Astrocyte of the spinal cord (primary cell): ENCODE measurements around the gene POC1A.

Experiments used
- DNase-seq: peaks from one replicate; pipeline ENCODE4 v3.0.0; 2011; ENCODE audit warnings: low read depth, low spot score
- H3K4me3 ChIP-seq: 2 replicates; pipeline ENCODE4 v1.5.1; 2011; ENCODE audit warnings: low read depth, mild to moderate bottlenecking, low read length, moderate library complexity
- in situ Hi-C: cut with HindIII; loops from 2 replicates; pipeline ENCODE4 v1.10.0; 2017; ENCODE audit warnings: low sequenced_read_pairs
- TF ChIP-seq, protein P1 (sequence below): IDR thresholded peaks from 2 replicates; pipeline ENCODE4 v1.5.1; 2012; ENCODE audit warnings: low read depth, mild to moderate bottlenecking, low read length, inconsistent platforms

POC1A gene

DNA sequence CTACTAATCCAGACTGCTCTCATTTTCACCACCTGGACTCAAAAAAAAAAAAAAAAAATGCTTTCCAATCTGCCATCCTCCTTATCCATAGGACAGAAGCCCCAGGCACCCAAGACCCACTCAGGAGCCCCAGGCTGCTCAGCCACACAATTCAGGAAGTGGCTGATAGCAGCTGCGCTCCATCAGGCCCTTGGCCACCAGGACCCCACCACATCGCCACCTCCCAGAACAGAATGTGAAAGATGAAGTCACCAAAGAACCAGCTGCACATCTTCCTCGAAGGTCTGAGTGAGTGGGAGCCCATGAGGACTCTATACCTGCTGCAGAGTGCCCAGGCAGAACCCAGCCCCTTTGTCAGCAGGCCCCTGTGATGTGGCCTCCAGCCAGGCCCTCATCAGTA lies 19.5 kb downstream of the POC1A start:
- DNase-seq = no peak
- in situ Hi-C loops = no loop called here
- TF ChIP-seq, protein P1, sequence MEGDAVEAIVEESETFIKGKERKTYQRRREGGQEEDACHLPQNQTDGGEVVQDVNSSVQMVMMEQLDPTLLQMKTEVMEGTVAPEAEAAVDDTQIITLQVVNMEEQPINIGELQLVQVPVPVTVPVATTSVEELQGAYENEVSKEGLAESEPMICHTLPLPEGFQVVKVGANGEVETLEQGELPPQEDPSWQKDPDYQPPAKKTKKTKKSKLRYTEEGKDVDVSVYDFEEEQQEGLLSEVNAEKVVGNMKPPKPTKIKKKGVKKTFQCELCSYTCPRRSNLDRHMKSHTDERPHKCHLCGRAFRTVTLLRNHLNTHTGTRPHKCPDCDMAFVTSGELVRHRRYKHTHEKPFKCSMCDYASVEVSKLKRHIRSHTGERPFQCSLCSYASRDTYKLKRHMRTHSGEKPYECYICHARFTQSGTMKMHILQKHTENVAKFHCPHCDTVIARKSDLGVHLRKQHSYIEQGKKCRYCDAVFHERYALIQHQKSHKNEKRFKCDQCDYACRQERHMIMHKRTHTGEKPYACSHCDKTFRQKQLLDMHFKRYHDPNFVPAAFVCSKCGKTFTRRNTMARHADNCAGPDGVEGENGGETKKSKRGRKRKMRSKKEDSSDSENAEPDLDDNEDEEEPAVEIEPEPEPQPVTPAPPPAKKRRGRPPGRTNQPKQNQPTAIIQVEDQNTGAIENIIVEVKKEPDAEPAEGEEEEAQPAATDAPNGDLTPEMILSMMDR = no peak
- no peak overlapping the region for H3K4me3 ChIP-seq

DNA sequence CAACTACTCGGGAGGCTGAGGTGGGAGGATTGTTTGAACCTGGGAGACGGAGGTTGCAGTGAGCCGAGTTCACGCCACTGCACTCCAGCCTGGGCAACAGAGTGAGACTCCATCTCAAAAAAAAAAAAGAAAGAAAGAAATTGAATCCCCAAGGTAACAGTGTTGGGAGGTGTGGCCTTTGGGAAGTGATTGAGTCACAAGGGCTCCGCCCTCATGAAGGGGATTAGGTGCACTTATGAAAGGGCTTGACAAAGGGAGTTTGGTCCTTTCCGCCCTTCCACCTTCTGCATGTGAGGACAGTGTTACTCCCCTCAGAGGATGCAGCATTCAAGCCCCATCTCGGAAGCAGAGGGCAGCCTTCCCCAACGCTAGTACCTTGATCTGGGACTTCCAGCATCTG lies 21.3 kb downstream of the POC1A start:
- in situ Hi-C loops = no loop called here
- H3K4me3 ChIP-seq = no peak overlapping the region
- TF ChIP-seq, protein P1 = no peak
- DNase-seq = no peak

DNA sequence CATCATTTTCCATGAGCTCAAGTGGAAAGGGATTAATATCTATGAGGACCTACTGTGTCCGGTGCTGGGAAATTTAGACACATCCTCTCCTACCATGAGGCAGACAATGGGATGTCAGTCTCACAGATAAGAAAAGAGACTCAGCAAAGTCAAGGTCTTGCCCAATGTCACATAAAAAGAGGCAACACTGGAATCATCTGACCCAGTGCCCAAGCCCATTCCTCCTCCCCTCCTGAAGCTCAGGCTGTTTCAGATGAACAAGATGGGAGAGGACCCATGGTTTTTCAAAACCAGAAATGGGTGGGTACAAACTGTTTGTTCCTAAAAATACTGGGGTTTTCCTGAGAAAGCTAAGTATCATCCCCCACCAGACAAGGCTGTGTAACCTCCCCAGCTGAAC lies 22.2 kb downstream of the POC1A start:
- DNase-seq = no peak
- no peak overlapping the region for H3K4me3 ChIP-seq
- TF ChIP-seq, protein P1 = no peak
- in situ Hi-C loops = no loop called here

DNA sequence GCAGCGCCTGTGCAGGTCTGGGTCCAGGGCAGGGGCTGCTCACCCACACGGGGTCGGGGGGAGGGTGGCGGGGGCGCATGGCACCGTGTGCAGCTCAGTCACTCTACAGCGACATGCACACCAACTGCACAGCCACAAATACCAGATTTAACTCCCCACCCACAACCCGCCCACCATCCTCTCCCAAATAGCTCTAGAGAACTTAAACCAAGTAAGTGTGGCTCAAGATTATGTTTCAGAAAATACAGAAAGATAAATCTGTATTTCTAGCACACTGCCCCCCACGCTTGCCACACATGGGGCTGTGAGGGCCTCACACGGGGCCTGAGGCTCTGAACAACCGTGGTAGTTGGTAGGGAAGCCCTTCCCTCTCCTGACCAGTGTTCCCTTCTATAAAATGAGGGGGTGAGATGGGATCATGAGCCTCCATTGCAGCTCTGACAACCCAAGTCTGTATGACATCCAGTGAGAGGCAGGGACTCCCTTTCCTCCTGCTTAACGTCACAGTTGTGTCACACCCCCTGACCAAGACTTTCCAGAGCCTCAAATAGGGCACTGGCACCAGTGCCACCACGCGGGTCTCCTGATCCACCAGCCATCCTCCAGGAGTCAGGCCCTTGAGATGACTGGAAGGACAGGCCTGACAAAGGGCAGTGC lies 23.1 kb downstream of the POC1A start:
- H3K4me3 ChIP-seq = no peak overlapping the region
- TF ChIP-seq, protein P1 = no peak
- in situ Hi-C loops = no loop called here
- no peak for DNase-seq

DNA sequence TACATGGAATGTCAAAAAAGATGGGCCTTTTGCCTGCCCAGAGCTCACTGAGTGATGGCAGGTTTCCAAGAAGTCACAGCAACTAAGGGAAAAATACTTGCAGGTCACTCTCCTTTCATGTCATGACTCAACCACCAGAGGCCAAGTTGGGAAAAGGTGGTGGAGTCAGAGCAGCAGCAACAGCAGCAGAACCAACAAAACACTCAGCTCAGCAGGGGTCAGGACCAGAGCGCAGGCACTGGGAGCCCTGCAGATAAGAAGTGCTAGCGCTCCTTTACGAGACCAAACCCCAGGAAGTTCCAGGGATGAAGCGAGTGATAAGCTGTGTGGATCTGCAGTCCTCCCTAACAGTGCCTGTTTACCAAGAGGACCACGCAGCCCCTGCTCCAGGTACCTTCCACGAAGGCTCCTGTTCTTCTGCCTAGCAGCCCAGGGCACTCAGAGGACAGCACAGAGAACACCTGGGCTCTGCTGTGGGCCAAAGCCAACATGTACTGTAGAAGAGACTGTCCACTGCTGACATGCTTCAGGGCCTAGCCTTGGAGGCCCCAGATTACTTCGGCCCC lies 26.0 kb downstream of the POC1A start:
- TF ChIP-seq, protein P1 = no peak
- H3K4me3 ChIP-seq = no peak overlapping the region
- peak; percentile 73 for DNase-seq
- in situ Hi-C loops = no loop called here

DNA sequence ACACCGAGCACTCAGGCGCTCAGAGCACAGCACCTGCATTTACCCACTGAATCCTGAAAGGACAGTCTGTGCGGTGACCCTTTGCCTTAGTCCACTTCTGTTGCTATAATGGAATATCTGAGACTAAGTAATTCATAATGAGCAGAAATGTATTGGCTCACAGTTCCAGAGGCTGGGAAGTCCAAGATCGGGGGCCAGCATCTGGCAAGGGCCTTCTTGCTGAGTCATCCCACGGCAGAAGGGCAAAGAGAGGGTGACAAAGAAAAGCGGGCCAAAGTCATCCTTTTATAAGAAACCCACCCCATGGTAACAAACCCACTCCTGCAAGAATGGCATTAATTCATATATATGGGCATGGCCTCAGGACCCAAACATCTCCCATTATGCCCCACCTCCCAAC lies 27.7 kb downstream of the POC1A start:
- no peak overlapping the region for H3K4me3 ChIP-seq
- no peak for DNase-seq
- in situ Hi-C loops = no loop called here
- TF ChIP-seq, protein P1 = no peak

DNA sequence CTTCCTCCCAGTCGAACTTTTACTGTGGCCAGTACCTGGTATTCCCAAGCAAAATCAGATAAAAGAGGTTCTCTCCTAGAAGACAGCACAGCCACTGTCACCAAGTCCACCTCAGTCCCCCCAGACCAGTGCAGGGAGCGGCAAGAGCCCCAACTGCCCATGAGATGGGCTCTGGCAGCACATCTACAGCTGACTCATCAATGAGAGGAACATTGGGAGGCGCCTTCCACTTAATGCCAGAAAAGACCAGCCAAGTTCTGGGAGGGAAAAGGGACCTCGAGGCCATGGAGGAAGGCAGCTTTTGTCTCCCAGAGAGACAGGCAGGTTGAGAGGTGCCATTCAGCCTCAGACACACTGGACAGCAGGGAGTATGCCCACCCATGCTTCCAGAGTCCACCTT lies 28.2 kb downstream of the POC1A start:
- in situ Hi-C loops = no loop called here
- no peak overlapping the region for H3K4me3 ChIP-seq
- DNase-seq = peak; percentile 8
- TF ChIP-seq, protein P1 = no peak
